ENCODE results near the gene SMIM12.
A peak's percentile ranks its signal among the peaks of the same experiment; 100 is the strongest.
"Not testable (repeated sequence)": the region's sequence is repeated elsewhere in the genome, so short reads cannot be mapped to it uniquely, and the experiment has no call there.

The SMIM12 gene

GRCh38 chr1:34842073-34842472 is 17.5 kb downstream of the SMIM12 start:
- no peak for DNase-seq

GRCh38 chr1:34840426-34840825 is 19.1 kb downstream of the SMIM12 start:
- DNase-seq = no peak

- DNase-seq = no peak
These were observed 19.8 kb downstream of the SMIM12 start for GRCh38 chr1:34839526-34840305.

DNA sequence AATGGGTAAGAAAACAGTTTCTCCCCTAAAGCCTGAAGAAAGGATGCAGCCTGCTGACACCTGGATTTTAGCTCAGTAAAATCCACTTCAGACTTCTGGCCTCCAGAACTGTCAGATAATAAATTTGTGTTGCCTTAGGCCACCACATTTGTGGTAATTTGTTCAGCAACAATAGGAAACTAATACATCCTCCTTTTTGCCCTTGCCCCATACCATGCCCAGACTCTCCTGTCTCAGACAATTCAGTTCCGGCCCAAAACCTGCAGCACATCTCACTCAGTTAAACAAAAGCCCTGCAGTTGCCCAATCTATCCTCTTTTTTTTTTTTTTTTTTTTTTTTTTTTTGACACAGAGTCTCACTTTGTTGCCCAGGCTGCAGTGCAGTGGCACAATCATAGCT is 25.8 kb downstream of the SMIM12 start:
- no peak for DNase-seq

- no peak for DNase-seq
These were observed 27.8 kb downstream of the SMIM12 start for GRCh38 chr1:34831721-34832246.

DNA sequence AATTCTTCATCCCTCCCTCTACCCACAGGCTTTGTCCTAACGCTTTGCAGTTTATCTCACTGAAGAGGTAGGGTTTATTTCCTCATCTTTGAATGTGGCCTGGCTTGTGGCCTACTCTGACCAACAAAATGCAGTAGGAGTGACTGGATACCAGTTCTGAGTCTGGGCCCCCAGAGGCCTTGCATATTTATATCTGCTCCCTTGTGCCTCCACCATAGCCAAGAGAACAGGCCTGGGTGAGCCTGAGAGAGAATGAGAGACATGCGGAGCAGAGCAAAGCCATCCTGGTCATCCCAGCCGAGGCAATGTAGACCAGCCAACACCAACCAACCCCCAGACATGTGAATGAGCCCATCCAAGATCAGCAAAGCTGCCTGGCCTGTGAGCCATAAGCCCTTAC is 30.3 kb downstream of the SMIM12 start:
- DNase-seq = no peak

DNA sequence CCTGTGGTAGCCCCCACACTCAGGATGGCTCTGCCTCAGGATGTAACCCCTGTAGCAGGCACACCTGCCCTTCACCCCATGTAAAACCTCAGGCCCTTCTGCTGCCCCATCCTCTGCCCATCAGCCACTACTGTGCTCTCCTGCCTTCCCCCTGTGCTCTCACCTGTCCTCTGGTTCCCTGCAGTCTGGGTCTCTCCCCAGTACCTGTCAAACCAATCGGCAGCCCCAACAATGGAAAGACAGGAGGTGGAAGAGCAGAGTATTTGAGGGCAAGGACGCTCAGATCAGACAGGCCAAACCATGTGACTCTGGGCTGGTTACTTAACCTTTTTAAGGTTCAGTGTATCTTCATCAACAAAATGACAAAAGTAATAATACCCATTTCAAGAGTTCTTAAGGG is 30.9 kb downstream of the SMIM12 start:
- no peak for DNase-seq

- no peak for DNase-seq
These were observed 32.1 kb downstream of the SMIM12 start for GRCh38 chr1:34827341-34827941.

GRCh38 chr1:34825455-34826091 is 34.0 kb downstream of the SMIM12 start:
- DNase-seq = no peak

DNA sequence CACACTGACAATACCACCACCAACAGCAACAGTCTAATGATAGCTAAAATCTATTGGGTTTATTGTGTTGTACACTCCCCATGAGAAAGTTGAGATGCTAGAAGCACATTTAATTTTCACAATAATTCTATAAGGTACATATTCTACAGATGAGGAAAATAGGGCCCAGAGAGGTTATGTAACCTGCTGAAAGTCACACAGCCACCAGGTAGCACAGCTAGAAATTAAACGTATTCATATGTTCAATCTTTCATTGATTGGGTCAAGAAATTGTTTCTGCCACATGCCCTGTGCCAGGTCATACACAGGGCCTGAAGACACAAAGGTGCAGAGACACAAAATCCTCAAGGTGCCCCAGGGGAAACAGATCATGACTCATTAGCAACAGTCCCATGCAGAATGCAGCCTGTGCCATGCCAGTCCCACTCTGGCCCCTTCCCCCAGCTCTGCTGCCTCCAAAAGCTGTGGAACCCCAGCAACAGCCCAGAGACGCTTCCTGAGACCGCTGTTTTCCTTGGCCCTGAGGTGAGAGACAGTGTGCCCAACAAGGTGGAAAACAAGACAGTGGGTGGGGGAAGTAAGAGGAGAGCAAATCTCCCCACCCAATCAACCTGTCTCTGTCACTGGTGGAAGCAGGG is 34.6 kb downstream of the SMIM12 start:
- no peak for DNase-seq

- no peak for DNase-seq
These were observed 37.3 kb downstream of the SMIM12 start for GRCh38 chr1:34822202-34822601.

DNA sequence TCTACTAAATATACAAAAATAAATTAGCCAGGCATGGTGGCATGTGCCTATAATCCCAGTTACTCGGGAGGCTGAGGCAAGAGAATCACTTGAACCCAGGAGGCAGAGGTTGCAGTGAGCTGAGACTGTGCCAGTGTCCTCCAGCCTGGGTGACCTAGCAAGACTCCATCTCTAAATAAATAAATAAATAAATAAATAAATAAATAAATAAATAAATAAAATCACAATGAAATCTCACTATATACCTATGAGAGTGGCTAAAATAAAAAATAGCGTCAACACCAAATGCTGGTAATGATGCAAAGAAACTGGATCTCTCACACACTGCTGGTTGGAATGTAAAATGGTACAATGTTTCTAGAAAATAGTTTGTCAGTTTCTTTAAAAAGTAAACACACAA is 40.7 kb downstream of the SMIM12 start:
- DNase-seq = not testable (repeated sequence)

DNA sequence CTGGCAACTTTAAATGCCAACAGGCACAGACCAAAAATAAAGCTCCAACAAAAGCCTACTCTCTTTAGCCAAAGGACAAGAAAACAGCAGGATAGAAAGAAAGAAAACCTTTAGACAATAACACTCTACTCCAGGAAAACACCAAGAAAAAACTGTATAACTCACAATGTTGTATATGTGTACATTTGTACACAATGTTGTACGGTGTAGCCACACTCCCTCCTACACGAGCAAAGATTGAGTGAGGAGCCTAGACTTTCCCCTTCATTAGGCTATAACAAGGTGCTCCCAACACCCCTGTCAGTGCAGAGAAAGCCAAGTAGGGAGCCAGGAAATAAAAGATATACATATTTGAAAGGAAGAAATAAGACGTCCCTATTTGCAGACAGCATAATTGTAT is 42.8 kb downstream of the SMIM12 start:
- no peak for DNase-seq

DNA sequence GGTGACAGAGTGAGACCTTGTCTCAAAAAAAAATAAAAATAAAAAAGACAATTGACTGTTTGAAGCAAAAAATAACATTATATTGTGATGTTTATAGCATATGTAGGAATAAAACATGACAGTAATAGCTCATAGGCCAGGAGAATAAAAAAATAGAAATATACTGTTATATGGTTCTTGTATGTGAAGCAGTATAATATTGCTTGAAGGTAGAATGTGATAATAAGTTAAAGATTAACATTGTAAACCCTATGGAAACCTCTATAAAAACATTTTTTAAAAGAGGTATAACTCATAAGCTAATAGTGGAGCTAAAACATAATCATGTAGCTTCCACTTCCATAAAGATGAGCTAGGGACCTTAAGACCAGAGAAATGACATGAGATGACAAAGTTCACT is 43.2 kb downstream of the SMIM12 start:
- DNase-seq = no peak

DNA sequence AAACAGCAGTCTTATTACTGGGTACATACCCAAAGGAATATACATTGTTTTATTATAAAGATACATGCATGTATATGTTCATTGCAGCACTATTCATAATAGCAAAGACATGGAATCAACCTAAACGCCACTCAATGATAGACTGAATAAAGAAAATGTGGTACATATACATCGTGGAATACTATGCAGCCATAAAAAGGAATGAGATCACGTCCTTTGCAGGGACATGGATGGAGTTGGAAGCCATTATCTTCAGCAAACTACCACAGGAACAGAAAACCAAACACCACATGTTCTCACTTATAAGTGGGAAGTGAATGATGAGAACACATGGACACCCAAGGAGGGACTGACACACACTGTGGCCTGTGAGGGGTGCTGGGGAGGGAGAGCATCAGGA is 48.8 kb downstream of the SMIM12 start:
- DNase-seq = not testable (repeated sequence)

DNA sequence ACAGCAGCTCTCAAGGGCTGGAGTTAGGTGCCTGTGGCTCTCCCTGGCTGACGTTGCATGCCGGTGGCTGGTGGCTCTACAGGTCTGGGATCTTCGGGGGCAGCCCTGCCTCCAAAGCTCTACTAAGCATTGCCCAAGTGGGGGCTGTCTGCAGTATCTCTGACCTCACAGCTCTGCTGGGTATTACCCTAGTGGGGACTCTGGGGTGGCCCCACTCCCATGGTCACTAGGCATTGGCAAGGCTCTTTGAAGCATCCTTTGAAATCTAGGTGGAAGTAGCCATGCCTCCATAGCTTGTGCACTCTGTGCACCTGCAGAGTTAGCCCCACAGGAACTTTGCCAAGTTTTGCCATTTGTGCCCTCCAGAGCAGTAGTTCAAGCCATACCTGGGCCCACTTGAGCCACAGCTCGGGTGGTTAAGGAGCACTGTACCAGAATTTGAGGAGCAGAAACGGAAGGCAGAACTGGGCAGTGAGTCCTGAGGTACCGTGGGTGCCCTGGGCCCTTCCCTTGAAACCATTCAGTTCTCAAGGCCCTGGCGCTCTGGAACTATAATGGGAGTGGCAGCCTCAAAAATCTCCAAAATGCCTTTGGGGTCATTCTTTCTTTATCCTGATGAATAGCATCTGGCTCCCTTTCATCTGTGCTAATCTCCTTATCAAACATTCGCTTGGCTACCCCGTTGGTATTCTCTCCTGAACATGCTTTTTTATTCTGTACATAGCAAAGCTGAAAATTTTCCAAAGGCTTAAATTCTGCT is 51.3 kb downstream of the SMIM12 start:
- DNase-seq = peak; percentile 65

DNA sequence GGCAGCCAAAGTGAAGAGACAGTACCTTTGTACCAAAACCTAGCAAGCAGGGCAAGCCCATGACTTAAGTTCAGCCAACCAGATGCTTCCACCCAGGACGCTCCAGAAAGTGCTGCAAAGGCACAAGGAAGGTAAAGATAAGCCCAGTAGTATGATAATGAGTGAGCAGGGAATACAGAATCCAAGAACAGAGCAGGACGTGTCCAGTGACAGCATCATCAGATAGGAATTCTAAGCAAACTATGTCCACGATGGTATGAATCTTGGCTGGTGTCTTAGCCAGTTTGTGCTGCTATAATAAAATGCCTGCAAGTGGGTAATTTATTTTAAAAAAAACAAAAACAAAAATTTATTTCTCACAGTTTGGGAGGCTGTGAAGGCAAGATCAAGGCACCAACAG is 53.2 kb downstream of the SMIM12 start:
- DNase-seq = no peak

- DNase-seq = no peak
These were observed 55.8 kb downstream of the SMIM12 start for GRCh38 chr1:34803770-34804169.

All from NCI-H82 (cell line).